ENCODE measurements around the gene ADAM11. TPM values are rescaled to one million over a fixed set of nuclear protein-coding genes. Genes with fewer than 3 reads are reported as not detected.
A peak's percentile ranks its signal among the peaks of the same experiment; 100 is the strongest.

ADAM11 gene
- total and polyA plus RNA-seq, 9 of the 15 experiments (the other 6 are each of a cell fraction or from before 2014, with no cell fraction given), result 0.01 to 0.31 (median 0.14) TPM; not detected in 2

GRCh38 chr17:44794851-44795413, 36.1 kb downstream of the ADAM11 start (continued):
- no peak for TF ChIP-seq NR2C2 (CRISPR knock-in tag; IDR thresholded peaks at IDR 0.05)
- TF ChIP-seq NR2C2 (tag; IDR thresholded peaks at IDR 0.05), result peak; percentile 66; the same call in 1 of the 2 replicates
- no peak for TF ChIP-seq HNRNPL (IDR thresholded peaks at IDR 0.05; ENCODE audit: low read depth, low read length)
- peak; percentile 65 for TF ChIP-seq ZBTB40 (IDR thresholded peaks at IDR 0.05)
- TF ChIP-seq ZBTB40 (CRISPR knock-in tag; IDR thresholded peaks at IDR 0.05), result no peak
- TF ChIP-seq XRCC3 (IDR thresholded peaks at IDR 0.05), result no peak
- no peak for TF ChIP-seq ZBED1 (IDR thresholded peaks at IDR 0.05)
- no peak for TF ChIP-seq TCF3 (CRISPR knock-in tag; IDR thresholded peaks at IDR 0.05)
- no peak for TF ChIP-seq SRSF7 (optimal IDR thresholded peaks at IDR 0.05; ENCODE audit: low read depth, low read length)
- TF ChIP-seq NCOR1 (IDR thresholded peaks at IDR 0.05), result no peak
- TF ChIP-seq ZBTB12 (CRISPR knock-in tag; IDR thresholded peaks at IDR 0.05), result no peak
- TF ChIP-seq NFYB (IDR thresholded peaks at IDR 0.05; ENCODE audit: extremely low read depth, insufficient read length), result no peak
- TF ChIP-seq GATAD2A (IDR thresholded peaks at IDR 0.05), result no peak
- 0 out of 2 replicates have a peak, but pooled peaks have one; percentile 24 for TF ChIP-seq ZNF175 (CRISPR knock-in tag; IDR thresholded peaks at IDR 0.05; ENCODE audit: low read depth)
- TF ChIP-seq ZNF263 (CRISPR knock-in tag; IDR thresholded peaks at IDR 0.05; ENCODE audit: borderline replicate concordance), result no peak
- no peak for TF ChIP-seq CCNT2 (IDR thresholded peaks at IDR 0.05; ENCODE audit: borderline replicate concordance, extremely low read depth, insufficient read length, low read depth, low read length)
- no peak for TF ChIP-seq GABPB2 (CRISPR knock-in tag; conservative IDR thresholded peaks at IDR 0.05)
- TF ChIP-seq ZNF232 (CRISPR knock-in tag; IDR thresholded peaks at IDR 0.05), result no peak
- no peak for TF ChIP-seq ZFP91 (CRISPR knock-in tag; IDR thresholded peaks at IDR 0.05)
